GM19438 (cell line): ENCODE results near the gene GABBR2.

ENCODE experiments used
- ATAC-seq: cut with Tn5 transposase; IDR thresholded peaks from one replicate; pipeline ENCODE4 v1.9.1; 2021; ENCODE audit warnings: low read depth; ENCODE audit not compliant: unreplicated experiment

GABBR2 gene

DNA sequence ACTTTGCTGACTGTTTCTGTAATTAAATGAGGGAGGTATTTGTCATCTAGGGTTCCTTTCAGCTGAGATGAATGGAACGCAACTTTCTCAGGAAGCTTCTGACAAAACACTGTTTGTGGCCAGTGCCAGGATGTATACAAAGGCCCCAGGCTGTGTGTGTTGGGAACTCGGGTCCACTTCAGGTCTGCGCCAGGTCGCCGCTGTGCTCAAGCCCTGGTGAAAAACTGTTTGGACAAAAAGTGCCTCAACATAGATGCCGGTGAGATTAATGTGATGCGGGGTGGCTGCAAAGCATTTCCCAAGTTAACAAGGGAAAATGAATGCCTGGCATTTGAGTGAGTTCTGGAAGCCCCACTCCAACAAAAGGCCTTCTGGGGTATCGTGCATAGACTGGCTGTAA lies 156.4 kb downstream of the GABBR2 start:
- ATAC-seq, result no peak

DNA sequence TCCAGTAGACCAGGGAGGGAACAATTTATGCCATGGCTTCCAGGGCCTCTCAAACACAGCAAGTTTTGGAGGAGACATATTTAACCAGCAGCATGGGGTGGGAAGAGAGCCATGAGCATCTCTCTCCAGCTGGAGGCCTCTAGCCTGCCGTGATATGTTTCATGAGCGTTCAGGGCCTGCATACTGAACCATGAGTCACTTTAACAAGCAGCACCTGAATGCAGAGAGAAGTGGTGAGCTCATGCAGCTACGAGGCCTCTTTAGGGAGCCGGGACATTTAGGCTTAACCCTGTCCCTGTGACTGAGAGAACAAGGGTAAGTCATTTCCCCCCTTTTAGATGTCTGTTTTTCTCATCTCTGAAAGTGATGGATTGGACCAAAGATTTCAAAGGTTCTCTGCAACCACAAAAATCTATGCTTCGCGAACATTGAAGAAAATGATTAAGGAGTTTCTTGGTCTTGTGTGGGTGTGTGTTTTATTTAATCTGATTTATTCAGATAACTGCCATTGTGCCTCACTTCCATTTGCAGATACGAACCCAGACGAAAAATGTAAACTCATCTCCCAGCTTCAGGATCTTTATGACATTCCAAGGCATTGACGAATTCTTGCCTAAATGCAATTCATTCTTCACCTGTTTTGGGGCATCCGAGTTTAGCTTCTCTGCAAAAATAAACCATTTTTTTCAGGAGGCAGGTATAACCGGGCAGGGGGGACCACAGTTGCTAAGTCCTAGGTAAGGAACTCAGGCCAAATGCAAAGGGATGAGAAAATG lies 157.0 kb downstream of the GABBR2 start:
- no peak for ATAC-seq

- no peak for ATAC-seq
Measured at GRCh38 chr9:98550206-98550820, 158.4 kb downstream of the GABBR2 start.

DNA sequence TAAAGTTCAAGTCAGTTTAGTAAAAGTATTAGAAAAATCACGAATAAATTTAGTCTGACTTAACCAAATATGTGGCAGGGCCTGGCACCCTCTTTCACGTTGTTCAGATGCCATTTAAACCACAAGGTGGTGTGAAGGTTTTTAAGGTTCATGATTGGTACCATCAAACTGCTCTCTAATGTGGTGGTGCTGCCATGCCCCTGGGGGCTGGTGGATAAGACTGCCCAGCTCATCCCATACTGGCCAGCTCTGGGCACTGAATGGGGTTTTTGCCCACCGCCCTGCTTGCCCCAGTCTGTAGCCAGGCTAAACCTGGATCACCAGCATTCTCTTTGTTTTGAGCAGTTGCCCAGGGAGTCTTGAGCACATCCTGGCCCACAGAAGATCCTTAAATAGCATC lies 159.3 kb downstream of the GABBR2 start:
- ATAC-seq, result no peak

DNA sequence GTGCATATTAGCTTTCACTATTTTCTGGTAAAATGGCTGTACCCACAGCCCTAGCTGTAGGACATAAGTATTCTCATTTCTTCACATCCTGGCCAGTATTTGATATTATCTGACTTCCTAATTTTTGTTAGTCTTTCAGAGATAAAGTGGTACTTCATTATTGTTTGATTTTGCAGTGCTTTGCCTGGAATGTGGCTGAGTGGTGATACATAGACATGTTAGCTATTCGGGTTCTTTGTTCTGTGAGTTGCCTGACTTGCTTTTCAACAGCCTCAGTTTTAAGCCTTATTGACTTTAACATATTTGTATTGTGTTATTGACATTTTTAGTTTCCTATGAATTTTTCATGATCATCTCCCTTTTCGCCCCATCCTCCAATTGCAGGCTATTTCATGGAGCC lies 161.1 kb downstream of the GABBR2 start:
- no peak for ATAC-seq

- no peak for ATAC-seq
Measured at GRCh38 chr9:98545021-98545420, 163.7 kb downstream of the GABBR2 start.

DNA sequence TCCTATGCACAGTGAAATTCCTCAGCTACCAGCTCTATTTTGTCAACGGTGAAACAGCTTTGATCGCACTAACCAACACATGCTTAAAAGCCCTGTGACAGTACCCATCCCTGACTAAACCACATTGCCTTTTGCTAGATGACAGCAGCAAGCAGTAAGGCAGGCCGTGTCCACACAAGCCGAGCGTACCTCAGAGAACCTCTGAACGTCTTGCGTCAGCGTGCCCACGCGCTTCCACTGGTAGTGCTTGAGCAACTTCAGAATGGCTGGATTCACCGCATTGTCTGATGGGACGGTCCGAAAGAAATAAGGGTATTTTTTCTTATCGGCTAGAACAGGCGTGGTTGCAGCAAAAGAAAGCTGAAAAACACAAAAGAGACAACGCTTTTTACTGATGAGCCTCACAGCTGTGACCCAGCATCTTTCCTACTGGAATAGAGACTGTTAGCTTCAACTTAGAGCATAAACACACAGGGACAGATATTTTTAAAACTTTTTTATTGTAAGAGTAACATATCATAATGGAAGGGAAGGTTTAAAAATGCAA lies 167.0 kb downstream of the GABBR2 start:
- no peak for ATAC-seq

- ATAC-seq, result no peak
Measured at GRCh38 chr9:98540476-98540875, 168.3 kb downstream of the GABBR2 start.

GRCh38 chr9:98539954-98540353 lies 168.8 kb downstream of the GABBR2 start:
- no peak for ATAC-seq

GRCh38 chr9:98538626-98539031 lies 170.1 kb downstream of the GABBR2 start:
- ATAC-seq, result no peak

DNA sequence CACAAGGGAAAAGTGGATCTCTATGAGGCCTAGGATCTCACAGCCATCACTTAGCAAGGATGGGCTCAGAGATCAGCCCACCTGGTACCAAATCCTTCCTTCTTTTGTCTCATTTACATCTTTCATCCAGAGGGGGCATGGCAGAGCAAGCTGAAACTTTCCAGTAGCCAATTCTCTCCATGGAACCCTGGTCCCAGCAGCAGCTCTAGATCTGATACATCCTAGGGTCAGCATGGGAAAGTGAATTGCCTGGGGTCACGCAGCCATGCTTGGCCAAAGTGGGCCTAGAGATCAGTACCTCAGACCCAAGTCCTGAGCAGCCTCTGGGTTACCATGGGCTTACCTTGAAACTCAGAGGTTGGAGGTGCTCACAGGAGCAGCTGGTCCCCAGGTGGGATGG lies 170.5 kb downstream of the GABBR2 start:
- no peak for ATAC-seq

GRCh38 chr9:98536542-98537173 lies 172.1 kb downstream of the GABBR2 start:
- no peak for ATAC-seq

DNA sequence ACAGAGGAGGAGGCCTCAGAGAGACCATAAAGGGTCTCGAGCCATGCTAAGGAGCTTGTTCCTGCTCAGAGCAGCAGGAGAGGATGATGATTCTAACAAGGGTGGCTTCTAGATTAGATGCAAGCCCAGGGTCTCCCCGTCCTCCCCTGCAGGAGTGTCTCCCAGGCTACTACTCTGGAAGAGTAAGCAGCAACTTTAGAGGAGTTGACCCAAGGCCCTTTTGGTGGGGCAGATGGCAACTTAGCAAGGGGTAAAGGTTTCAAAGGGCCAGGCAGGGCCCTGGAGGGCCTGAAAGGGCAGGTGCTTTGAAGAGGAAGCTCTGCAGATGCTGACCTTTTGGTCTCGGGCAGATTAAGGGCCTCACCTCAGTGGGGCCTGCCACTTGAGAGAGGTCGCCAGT lies 174.9 kb downstream of the GABBR2 start:
- ATAC-seq, result no peak

GRCh38 chr9:98533132-98533531 lies 175.6 kb downstream of the GABBR2 start:
- ATAC-seq, result no peak

- no peak for ATAC-seq
Measured at GRCh38 chr9:98532574-98532973, 176.2 kb downstream of the GABBR2 start.

- ATAC-seq, result no peak
Measured at GRCh38 chr9:98532147-98532546, 176.6 kb downstream of the GABBR2 start.

GRCh38 chr9:98530806-98531386 lies 177.8 kb downstream of the GABBR2 start:
- ATAC-seq, result no peak

- ATAC-seq, result no peak
Measured at GRCh38 chr9:98530275-98530674, 178.5 kb downstream of the GABBR2 start.

DNA sequence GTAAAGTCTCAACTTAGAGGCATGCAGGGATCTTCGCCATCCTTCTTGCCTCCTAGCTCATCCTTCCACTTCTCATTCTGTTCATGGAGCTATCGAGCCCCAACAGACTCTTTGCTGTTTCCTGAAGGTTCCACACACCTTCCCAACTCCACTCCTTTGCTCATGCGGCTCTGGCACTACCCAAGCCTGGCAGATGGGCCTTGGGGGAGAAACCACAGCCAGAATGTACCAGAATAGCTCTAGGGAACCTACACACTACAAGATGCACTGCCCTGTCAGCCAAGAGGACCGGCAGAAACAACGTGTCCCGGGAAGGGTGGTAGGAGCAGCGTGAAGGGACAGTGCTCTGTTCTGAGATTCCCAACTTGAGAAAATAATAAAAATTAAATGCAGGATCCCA lies 178.9 kb downstream of the GABBR2 start:
- ATAC-seq, result no peak

- no peak for ATAC-seq
Measured at GRCh38 chr9:98523231-98523901, 185.4 kb downstream of the GABBR2 start.

- ATAC-seq, result no peak
Measured at GRCh38 chr9:98522487-98522886, 186.2 kb downstream of the GABBR2 start.
